ENCODE measurements around the gene PAX6.

PAX6 gene

DNA sequence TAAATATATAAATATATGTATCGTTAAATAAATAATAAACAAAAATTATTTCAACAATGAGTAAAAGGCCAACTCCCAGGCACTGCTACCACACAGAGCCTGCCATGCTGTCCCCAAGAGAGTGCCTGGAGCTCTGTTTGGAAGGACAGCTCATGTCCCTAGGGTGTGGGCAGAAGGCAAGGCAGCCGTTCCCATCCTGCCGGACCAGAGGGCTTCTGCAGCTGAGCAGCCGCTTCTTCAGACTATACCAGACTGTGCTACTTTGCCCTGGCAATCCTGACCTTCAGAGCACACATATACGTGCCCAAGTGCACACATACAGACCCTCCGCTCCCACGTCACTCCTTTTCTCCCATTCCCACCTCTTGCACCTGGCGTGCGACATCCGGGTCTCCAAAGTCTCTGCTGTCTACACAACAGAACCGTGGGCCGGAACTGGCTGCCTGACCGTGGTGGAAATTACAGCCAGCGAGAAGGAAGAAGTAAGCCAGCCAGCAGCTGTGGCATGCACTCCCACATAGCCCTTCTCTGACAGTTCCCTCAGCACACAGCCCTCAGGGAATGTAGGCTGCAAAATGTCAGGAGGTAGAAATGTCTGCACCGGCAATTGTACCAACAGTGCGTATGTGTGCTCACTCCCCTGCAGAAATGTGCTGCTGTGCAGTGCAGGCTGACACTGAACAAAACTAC, 24.0 kb downstream of the PAX6 start:
- Histone ChIP-seq H3K4me3 (ENCODE audit: low read depth in 1 of 2, low read length in 2 of 2) (no peak overlapping the region), H3K27me3 (ENCODE audit: control insufficient read depth in 1 of 2, insufficient read depth in 2 of 2, low read length in 2 of 2) (no peaks in the 10 kb centered on the region), H3K9ac (ENCODE audit: low read depth in 1 of 2, low read length in 2 of 2) (no peak overlapping the region), H3K36me3 (ENCODE audit: control insufficient read depth in 1 of 2, insufficient read depth in 2 of 2, low read length in 2 of 2) (no peaks in the 10 kb centered on the region), H3K27ac (ENCODE audit: low read depth, low read length) (no peak overlapping the region), H3K9me3 (ENCODE audit: control insufficient read depth in 1 of 2, low read length in 2 of 2) (no peaks in the 10 kb centered on the region), H3K4me1 (ENCODE audit: control insufficient read depth in 1 of 2, insufficient read depth in 2 of 2, low read length in 2 of 2) (no peaks in the 10 kb centered on the region)

DNA sequence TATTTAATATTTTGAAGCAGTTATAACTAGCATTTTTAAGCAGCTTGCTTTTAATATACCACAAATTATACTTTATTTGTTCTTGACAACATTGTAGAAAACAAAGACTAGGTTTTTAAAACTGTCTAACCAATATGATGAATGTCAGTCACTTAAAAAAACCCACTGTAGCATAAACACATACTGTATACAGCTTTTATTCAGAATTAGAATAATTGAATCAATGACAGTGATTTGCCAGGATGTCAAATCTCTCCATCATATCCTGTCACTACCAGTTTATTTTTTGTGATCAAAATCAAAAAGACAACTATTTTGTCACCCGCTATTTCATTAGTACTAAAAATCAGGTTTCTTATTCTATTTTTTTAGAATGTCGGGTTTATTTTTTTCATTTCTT, 26.5 kb downstream of the PAX6 start:
- H3K36me3 ChIP-seq (ENCODE audit: control insufficient read depth in 1 of 2, insufficient read depth in 2 of 2, low read length in 2 of 2): no peaks in the 10 kb centered on the region
- H3K4me3 ChIP-seq (ENCODE audit: low read depth in 1 of 2, low read length in 2 of 2): no peak overlapping the region
- no peak overlapping the region for H3K9ac ChIP-seq (ENCODE audit: low read depth in 1 of 2, low read length in 2 of 2)
- H3K27ac ChIP-seq (ENCODE audit: low read depth, low read length): no peak overlapping the region
- H3K27me3 ChIP-seq (ENCODE audit: control insufficient read depth in 1 of 2, insufficient read depth in 2 of 2, low read length in 2 of 2): no peaks in the 10 kb centered on the region
- H3K4me1 ChIP-seq (ENCODE audit: control insufficient read depth in 1 of 2, insufficient read depth in 2 of 2, low read length in 2 of 2): no peaks in the 10 kb centered on the region
- no peaks in the 10 kb centered on the region for H3K9me3 ChIP-seq (ENCODE audit: control insufficient read depth in 1 of 2, low read length in 2 of 2)

DNA sequence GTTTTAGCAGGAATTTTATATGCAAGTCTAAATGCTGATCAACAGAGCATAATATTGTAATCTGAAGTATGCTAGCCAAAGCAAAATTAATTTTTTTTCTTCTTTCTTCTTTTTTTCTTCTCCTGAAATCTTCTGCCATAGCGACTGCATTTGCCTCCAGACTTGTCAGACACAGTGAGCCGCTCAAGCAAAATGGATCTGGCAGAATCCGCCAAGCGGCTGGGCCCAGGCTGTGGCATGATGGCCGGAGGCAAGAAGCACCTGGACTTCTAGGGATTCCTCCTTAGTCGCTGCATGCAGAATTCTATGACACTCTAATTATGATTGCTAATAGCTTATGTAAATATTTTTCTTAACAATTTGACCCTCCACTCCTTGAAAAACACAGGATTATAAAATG, 27.9 kb downstream of the PAX6 start:
- Histone ChIP-seq H3K9me3 (ENCODE audit: control insufficient read depth in 1 of 2, low read length in 2 of 2) (no peaks in the 10 kb centered on the region), H3K4me3 (ENCODE audit: low read depth in 1 of 2, low read length in 2 of 2) (no peak overlapping the region), H3K4me1 (ENCODE audit: control insufficient read depth in 1 of 2, insufficient read depth in 2 of 2, low read length in 2 of 2) (no peaks in the 10 kb centered on the region), H3K27me3 (ENCODE audit: control insufficient read depth in 1 of 2, insufficient read depth in 2 of 2, low read length in 2 of 2) (no peaks in the 10 kb centered on the region), H3K27ac (ENCODE audit: low read depth, low read length) (no peak overlapping the region), H3K9ac (ENCODE audit: low read depth in 1 of 2, low read length in 2 of 2) (no peak overlapping the region), H3K36me3 (ENCODE audit: control insufficient read depth in 1 of 2, insufficient read depth in 2 of 2, low read length in 2 of 2) (no peaks in the 10 kb centered on the region)

DNA sequence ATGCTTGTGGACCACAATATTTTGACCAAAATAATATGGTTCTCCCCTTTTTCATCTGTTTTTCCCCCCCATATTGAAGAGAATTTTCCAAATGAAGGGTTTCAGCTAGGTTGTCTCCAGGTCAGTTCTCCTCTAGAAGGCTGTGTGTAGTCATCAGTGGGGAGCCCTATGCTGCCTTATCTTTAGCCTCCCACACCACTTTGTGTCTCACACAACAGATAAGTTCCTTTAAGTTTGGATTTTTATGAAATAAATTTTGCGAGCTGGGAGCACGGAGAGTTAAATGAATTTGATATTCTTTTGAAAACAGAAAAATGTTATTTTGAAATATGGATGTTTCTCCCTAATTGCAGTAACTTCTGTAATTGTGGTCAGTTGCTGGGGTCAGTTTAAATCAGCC, 28.9 kb downstream of the PAX6 start:
- Histone ChIP-seq H3K9me3 (ENCODE audit: control insufficient read depth in 1 of 2, low read length in 2 of 2) (peaks cover 0 to 3% of the 10 kb centered on the region in 2 donors), H3K27me3 (ENCODE audit: control insufficient read depth in 1 of 2, insufficient read depth in 2 of 2, low read length in 2 of 2) (no peaks in the 10 kb centered on the region), H3K36me3 (ENCODE audit: control insufficient read depth in 1 of 2, insufficient read depth in 2 of 2, low read length in 2 of 2) (no peaks in the 10 kb centered on the region), H3K4me1 (ENCODE audit: control insufficient read depth in 1 of 2, insufficient read depth in 2 of 2, low read length in 2 of 2) (no peaks in the 10 kb centered on the region), H3K9ac (ENCODE audit: low read depth in 1 of 2, low read length in 2 of 2) (no peak overlapping the region), H3K27ac (ENCODE audit: low read depth, low read length) (no peak overlapping the region), H3K4me3 (ENCODE audit: low read depth in 1 of 2, low read length in 2 of 2) (no peak overlapping the region)

DNA sequence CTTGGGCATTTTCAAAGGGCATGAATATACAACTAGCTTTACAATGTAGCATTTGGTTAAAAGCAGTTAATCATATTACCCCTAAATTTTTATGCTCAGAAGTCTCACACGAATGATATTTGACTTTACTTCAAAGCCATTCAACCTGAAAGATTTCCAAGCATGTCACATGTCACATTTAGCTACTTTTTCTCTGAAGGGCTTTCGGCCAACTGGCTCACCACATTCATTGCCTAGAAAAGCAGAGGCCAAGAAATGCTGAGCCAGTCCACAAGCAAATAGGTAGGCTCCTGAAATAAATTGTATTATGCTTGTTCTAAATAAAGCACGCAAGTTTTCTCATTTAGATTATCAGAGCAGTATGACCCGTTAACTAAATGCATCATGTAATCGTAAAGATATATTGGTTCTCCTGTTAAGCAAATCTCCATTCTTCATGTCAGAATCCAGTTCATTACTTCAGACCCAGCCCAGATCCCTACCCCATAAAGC, 30.6 kb downstream of the PAX6 start:
- no peaks in the 10 kb centered on the region for H3K4me1 ChIP-seq (ENCODE audit: control insufficient read depth in 1 of 2, insufficient read depth in 2 of 2, low read length in 2 of 2)
- no peaks in the 10 kb centered on the region for H3K27me3 ChIP-seq (ENCODE audit: control insufficient read depth in 1 of 2, insufficient read depth in 2 of 2, low read length in 2 of 2)
- H3K9ac ChIP-seq (ENCODE audit: low read depth in 1 of 2, low read length in 2 of 2): no peak overlapping the region
- no peak overlapping the region for H3K27ac ChIP-seq (ENCODE audit: low read depth, low read length)
- peaks cover 0 to 4% of the 10 kb centered on the region in 2 donors for H3K9me3 ChIP-seq (ENCODE audit: control insufficient read depth in 1 of 2, low read length in 2 of 2)
- no peak overlapping the region for H3K4me3 ChIP-seq (ENCODE audit: low read depth in 1 of 2, low read length in 2 of 2)
- no peaks in the 10 kb centered on the region for H3K36me3 ChIP-seq (ENCODE audit: control insufficient read depth in 1 of 2, insufficient read depth in 2 of 2, low read length in 2 of 2)

DNA sequence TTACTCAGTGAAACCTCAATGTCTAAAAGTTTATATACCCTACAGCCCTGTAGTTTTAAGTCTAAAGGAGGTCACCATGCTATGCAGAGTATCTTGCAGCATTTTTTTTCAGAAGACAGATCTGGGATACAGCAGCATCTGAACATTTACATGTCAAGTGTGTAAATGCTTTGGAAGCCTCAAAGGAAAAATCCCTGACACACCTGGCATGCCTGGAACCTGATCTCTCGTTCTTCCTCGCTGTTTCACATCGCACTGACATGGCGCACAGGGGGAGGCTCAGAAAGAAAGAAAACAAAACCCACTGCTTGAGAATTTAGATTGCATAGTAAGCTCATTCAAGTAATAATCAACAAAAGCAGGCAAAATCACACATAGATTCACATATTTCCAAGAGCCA, 31.0 kb downstream of the PAX6 start:
- no peaks in the 10 kb centered on the region for H3K4me1 ChIP-seq (ENCODE audit: control insufficient read depth in 1 of 2, insufficient read depth in 2 of 2, low read length in 2 of 2)
- H3K27me3 ChIP-seq (ENCODE audit: control insufficient read depth in 1 of 2, insufficient read depth in 2 of 2, low read length in 2 of 2): no peaks in the 10 kb centered on the region
- H3K36me3 ChIP-seq (ENCODE audit: control insufficient read depth in 1 of 2, insufficient read depth in 2 of 2, low read length in 2 of 2): no peaks in the 10 kb centered on the region
- H3K27ac ChIP-seq (ENCODE audit: low read depth, low read length): no peak overlapping the region
- peaks cover 0 to 4% of the 10 kb centered on the region in 2 donors for H3K9me3 ChIP-seq (ENCODE audit: control insufficient read depth in 1 of 2, low read length in 2 of 2)
- H3K4me3 ChIP-seq (ENCODE audit: low read depth in 1 of 2, low read length in 2 of 2): no peak overlapping the region
- H3K9ac ChIP-seq (ENCODE audit: low read depth in 1 of 2, low read length in 2 of 2): no peak overlapping the region

DNA sequence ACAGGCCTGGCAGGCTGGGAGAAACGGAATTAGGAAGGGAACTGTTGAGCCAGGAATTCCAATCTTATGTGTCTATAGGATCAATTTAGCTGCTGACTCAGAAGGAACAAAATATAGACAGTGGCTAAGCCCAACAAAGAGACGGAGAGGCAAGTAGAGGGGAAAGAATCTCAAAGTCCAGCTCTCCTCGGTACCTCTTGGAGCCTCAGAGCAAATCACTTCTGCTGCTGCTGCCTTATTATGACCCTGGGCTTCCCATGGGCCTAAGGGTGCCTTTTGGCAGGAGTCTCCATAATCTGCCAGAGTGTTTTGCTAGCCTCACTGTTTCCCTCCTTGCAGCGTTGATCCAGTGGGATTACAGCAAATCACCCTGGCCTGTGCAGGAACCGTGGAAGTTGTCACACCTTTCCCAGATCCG, 31.7 kb downstream of the PAX6 start:
- Histone ChIP-seq H3K27ac (ENCODE audit: low read depth, low read length) (no peak overlapping the region), H3K27me3 (ENCODE audit: control insufficient read depth in 1 of 2, insufficient read depth in 2 of 2, low read length in 2 of 2) (no peaks in the 10 kb centered on the region), H3K4me1 (ENCODE audit: control insufficient read depth in 1 of 2, insufficient read depth in 2 of 2, low read length in 2 of 2) (no peaks in the 10 kb centered on the region), H3K9me3 (ENCODE audit: control insufficient read depth in 1 of 2, low read length in 2 of 2) (peaks cover 0 to 4% of the 10 kb centered on the region in 2 donors), H3K4me3 (ENCODE audit: low read depth in 1 of 2, low read length in 2 of 2) (no peak overlapping the region), H3K9ac (ENCODE audit: low read depth in 1 of 2, low read length in 2 of 2) (no peak overlapping the region), H3K36me3 (ENCODE audit: control insufficient read depth in 1 of 2, insufficient read depth in 2 of 2, low read length in 2 of 2) (no peaks in the 10 kb centered on the region)

DNA sequence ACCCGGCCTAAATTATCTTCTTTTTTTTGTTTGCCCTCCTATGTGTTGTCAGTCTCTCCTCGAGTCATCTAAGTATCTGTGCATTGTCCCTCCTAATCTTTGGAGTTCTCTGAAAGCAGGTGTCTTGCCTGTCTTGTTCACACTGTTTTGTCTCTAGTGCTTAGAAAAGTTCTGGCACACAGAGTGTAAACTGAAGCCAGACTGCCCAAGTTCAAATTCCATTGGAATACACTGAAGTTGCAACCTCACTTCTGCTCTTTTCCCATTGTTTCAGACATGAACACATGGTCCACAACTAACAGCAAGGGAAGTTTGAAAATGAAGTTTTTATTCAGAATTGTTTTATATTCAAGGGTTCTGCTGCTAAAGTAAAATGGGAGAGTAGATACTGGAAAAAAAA, 38.7 kb downstream of the PAX6 start:
- no peaks in the 10 kb centered on the region for H3K4me1 ChIP-seq (ENCODE audit: control insufficient read depth in 1 of 2, insufficient read depth in 2 of 2, low read length in 2 of 2)
- H3K4me3 ChIP-seq (ENCODE audit: low read depth in 1 of 2, low read length in 2 of 2): no peak overlapping the region
- H3K9me3 ChIP-seq (ENCODE audit: control insufficient read depth in 1 of 2, low read length in 2 of 2): peaks cover 0 to 2% of the 10 kb centered on the region in 2 donors
- no peaks in the 10 kb centered on the region for H3K36me3 ChIP-seq (ENCODE audit: control insufficient read depth in 1 of 2, insufficient read depth in 2 of 2, low read length in 2 of 2)
- no peak overlapping the region for H3K9ac ChIP-seq (ENCODE audit: low read depth in 1 of 2, low read length in 2 of 2)
- H3K27ac ChIP-seq (ENCODE audit: low read depth, low read length): no peak overlapping the region
- no peaks in the 10 kb centered on the region for H3K27me3 ChIP-seq (ENCODE audit: control insufficient read depth in 1 of 2, insufficient read depth in 2 of 2, low read length in 2 of 2)

DNA sequence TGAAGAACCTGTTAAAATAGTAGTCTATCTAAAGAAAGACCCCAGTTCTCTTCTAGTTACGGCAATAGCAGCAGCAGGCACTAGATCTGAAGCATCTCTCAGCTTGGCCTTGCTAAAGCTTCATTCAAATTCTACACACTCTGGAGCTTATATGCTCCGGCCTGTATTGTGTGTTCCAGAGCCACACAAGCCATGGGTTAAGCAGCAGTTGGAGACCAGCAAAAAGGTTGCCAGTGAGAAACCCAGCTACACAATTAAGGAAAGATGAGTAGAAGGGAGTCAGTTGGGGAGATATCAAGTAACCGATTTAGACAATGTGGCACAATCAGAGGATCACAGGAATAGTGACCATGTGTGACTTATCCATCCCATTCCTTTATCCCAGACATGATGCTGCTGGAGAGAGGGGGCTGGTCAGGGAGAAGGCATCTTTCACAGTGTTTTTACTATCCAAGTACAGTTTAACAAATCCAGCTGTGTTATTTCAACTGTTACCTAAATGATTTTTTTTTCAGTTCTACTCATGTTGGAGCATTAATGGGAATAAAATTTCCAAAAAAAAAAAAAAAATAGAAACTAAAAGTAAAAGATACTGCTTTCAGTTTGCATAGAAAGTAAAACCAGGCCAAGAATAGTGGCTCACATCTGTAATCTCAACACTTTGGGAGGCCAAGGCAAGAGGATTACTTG, 41.0 kb downstream of the PAX6 start:
- H3K4me1 ChIP-seq (ENCODE audit: control insufficient read depth in 1 of 2, insufficient read depth in 2 of 2, low read length in 2 of 2): no peaks in the 10 kb centered on the region
- no peaks in the 10 kb centered on the region for H3K36me3 ChIP-seq (ENCODE audit: control insufficient read depth in 1 of 2, insufficient read depth in 2 of 2, low read length in 2 of 2)
- no peak overlapping the region for H3K9ac ChIP-seq (ENCODE audit: low read depth in 1 of 2, low read length in 2 of 2)
- no peak overlapping the region for H3K27ac ChIP-seq (ENCODE audit: low read depth, low read length)
- no peak overlapping the region for H3K4me3 ChIP-seq (ENCODE audit: low read depth in 1 of 2, low read length in 2 of 2)
- H3K9me3 ChIP-seq (ENCODE audit: control insufficient read depth in 1 of 2, low read length in 2 of 2): no peaks in the 10 kb centered on the region
- no peaks in the 10 kb centered on the region for H3K27me3 ChIP-seq (ENCODE audit: control insufficient read depth in 1 of 2, insufficient read depth in 2 of 2, low read length in 2 of 2)

DNA sequence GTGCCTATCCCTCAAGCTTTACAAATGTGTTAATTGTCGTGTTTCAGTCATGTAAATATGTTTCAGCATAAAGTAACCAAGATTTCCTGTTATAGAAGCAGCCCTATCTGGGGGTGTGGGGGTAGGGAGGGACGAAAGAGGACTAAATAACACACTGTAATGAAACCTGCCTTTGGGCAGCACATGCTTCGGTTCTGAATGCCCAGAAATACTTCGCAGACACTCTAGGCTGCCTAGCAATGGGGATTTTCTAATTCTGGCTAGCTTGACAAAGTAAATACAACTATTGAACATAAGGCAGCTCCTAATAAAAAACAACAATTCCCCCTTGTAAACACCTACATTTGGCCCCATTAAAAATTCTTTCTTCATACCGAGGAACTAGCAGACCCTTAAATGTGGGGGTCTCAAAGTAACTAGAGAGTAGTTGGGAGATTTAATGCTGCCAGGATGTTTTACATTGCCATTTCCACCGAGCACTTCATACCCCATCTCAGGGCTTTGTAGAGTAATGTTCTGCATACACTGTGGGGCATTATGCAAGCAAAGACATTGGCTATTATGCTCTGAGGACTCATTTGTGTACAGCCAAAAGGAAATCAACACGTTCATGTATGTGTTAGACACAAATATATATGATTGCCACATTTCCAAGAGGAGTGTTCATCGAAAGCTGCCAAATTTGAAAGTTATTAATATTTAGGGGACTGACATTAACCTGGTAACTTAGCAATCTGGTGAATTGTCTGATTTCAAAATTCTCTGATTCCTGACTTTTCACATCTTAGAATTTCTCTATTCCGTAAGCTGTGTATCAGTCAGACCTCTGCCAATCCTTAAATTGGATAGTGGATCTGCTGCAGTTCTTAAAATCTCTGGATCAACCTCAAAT, 42.1 kb downstream of the PAX6 start:
- no peaks in the 10 kb centered on the region for H3K4me1 ChIP-seq (ENCODE audit: control insufficient read depth in 1 of 2, insufficient read depth in 2 of 2, low read length in 2 of 2)
- no peak overlapping the region for H3K27ac ChIP-seq (ENCODE audit: low read depth, low read length)
- H3K27me3 ChIP-seq (ENCODE audit: control insufficient read depth in 1 of 2, insufficient read depth in 2 of 2, low read length in 2 of 2): no peaks in the 10 kb centered on the region
- no peak overlapping the region for H3K9ac ChIP-seq (ENCODE audit: low read depth in 1 of 2, low read length in 2 of 2)
- H3K9me3 ChIP-seq (ENCODE audit: control insufficient read depth in 1 of 2, low read length in 2 of 2): no peaks in the 10 kb centered on the region
- no peak overlapping the region for H3K4me3 ChIP-seq (ENCODE audit: low read depth in 1 of 2, low read length in 2 of 2)
- H3K36me3 ChIP-seq (ENCODE audit: control insufficient read depth in 1 of 2, insufficient read depth in 2 of 2, low read length in 2 of 2): no peaks in the 10 kb centered on the region

Measured in duodenal mucosa (tissue), 2 donors.